Nephron progenitor cell (in vitro differentiated cells): Measurements from ENCODE around the gene HIVEP2.

Experiments used
- DNase-seq: peaks from one replicate; pipeline ENCODE4 v3.0.0; 2021
- H3K27ac Mint-ChIP-seq: 2 replicates; pipeline ENCODE4 v1.8.0; 2021; ENCODE audit warnings: mild to moderate bottlenecking, moderate library complexity, mixed read lengths
- H3K27me3 Mint-ChIP-seq: 2 replicates; pipeline ENCODE4 v1.8.0; 2021; ENCODE audit warnings: mild to moderate bottlenecking, low read depth, mixed read lengths; ENCODE audit not compliant: poor library complexity
- H3K36me3 Mint-ChIP-seq: 2 replicates; pipeline ENCODE4 v1.8.0; 2021; ENCODE audit warnings: low read depth, mixed read lengths
- H3K4me1 Mint-ChIP-seq: 2 replicates; pipeline ENCODE4 v1.8.0; 2021; ENCODE audit warnings: mixed read lengths
- H3K4me3 Mint-ChIP-seq: 2 replicates; pipeline ENCODE4 v1.8.0; 2021; ENCODE audit warnings: mild to moderate bottlenecking, moderate library complexity, mixed read lengths
- H3K9me3 Mint-ChIP-seq: 2 replicates; pipeline ENCODE4 v1.8.0; 2021; ENCODE audit warnings: mild to moderate bottlenecking, moderate library complexity, mixed read lengths
- CTCF ChIP-seq: fragments of 200-600 bp; sonication (generic); IDR thresholded peaks from 2 replicates; pipeline ENCODE4 v1.5.0; 2021; ENCODE audit warnings: antibody characterized with exemption

The HIVEP2 gene

GRCh38 chr6:142821860-142822259 is 123.1 kb downstream of the HIVEP2 start:
- H3K27ac Mint-ChIP-seq, result no peak overlapping the region
- H3K36me3 Mint-ChIP-seq, result peaks cover 5% of the 10 kb centered on the region
- no peak for TF ChIP-seq CTCF
- H3K9me3 Mint-ChIP-seq, result no peaks in the 10 kb centered on the region
- peaks cover 23% of the 10 kb centered on the region for H3K4me1 Mint-ChIP-seq
- no peaks in the 10 kb centered on the region for H3K27me3 Mint-ChIP-seq
- no peak overlapping the region for H3K4me3 Mint-ChIP-seq
- DNase-seq, result no peak

- no peak for DNase-seq
- TF ChIP-seq CTCF, result no peak
- peaks cover 27% of the 10 kb centered on the region for H3K4me1 Mint-ChIP-seq
- H3K27ac Mint-ChIP-seq, result no peak overlapping the region
- no peaks in the 10 kb centered on the region for H3K27me3 Mint-ChIP-seq
- peaks cover 5% of the 10 kb centered on the region for H3K36me3 Mint-ChIP-seq
- no peak overlapping the region for H3K4me3 Mint-ChIP-seq
- H3K9me3 Mint-ChIP-seq, result no peaks in the 10 kb centered on the region
Measured at GRCh38 chr6:142821164-142821716, 123.7 kb downstream of the HIVEP2 start.

GRCh38 chr6:142820338-142821051 is 124.5 kb downstream of the HIVEP2 start:
- Mint-ChIP-seq H3K4me1 (peaks cover 27% of the 10 kb centered on the region), H3K27ac (peak overlapping the region; percentile 7), H3K9me3 (no peaks in the 10 kb centered on the region), H3K36me3 (peaks cover 5% of the 10 kb centered on the region), H3K4me3 (no peak overlapping the region), H3K27me3 (no peaks in the 10 kb centered on the region)
- no peak for TF ChIP-seq CTCF
- no peak for DNase-seq

GRCh38 chr6:142819603-142820337 is 125.2 kb downstream of the HIVEP2 start:
- no peaks in the 10 kb centered on the region for H3K9me3 Mint-ChIP-seq
- DNase-seq, result no peak
- H3K27ac Mint-ChIP-seq, result peak overlapping the region; percentile 7
- H3K4me3 Mint-ChIP-seq, result no peak overlapping the region
- H3K4me1 Mint-ChIP-seq, result peaks cover 22% of the 10 kb centered on the region
- H3K36me3 Mint-ChIP-seq, result peaks cover 5% of the 10 kb centered on the region
- no peak for TF ChIP-seq CTCF
- no peaks in the 10 kb centered on the region for H3K27me3 Mint-ChIP-seq

GRCh38 chr6:142816486-142816885 is 128.5 kb downstream of the HIVEP2 start:
- H3K27me3 Mint-ChIP-seq, result no peaks in the 10 kb centered on the region
- DNase-seq, result no peak
- peaks cover 5% of the 10 kb centered on the region for H3K36me3 Mint-ChIP-seq
- no peaks in the 10 kb centered on the region for H3K9me3 Mint-ChIP-seq
- TF ChIP-seq CTCF, result no peak
- peaks cover 16% of the 10 kb centered on the region for H3K4me1 Mint-ChIP-seq
- no peak overlapping the region for H3K27ac Mint-ChIP-seq
- H3K4me3 Mint-ChIP-seq, result no peak overlapping the region
